Loucy (cell line): ENCODE data around the gene SPI1.

Source experiments
- H2AFZ ChIP-seq: fragments of 200-600 bp; sonication (generic); 2 replicates; pipeline ENCODE4 v1.6.0; 2016; ENCODE audit warnings: antibody characterized with exemption, mild to moderate bottlenecking, low read length, moderate library complexity
- H3F3A ChIP-seq: fragments of 200-600 bp; 2 replicates; pipeline ENCODE4 v1.6.0; 2016; ENCODE audit warnings: antibody characterized with exemption, low read depth, mild to moderate bottlenecking
- H3K27me3 ChIP-seq: fragments of 200-600 bp; sonication (generic); 2 replicates; pipeline ENCODE4 v1.6.1; 2014; ENCODE audit warnings: low read length, mild to moderate bottlenecking; ENCODE audit not compliant: insufficient read depth, poor library complexity, severe bottlenecking
- H3K36me3 ChIP-seq: fragments of 200-600 bp; sonication (generic); 2 replicates; pipeline ENCODE4 v1.6.1; 2016; ENCODE audit warnings: low read length; ENCODE audit not compliant: insufficient read depth
- H3K4me1 ChIP-seq: fragments of 200-600 bp; sonication (generic); 2 replicates; pipeline ENCODE4 v1.5.1; 2014; ENCODE audit warnings: low read length, mild to moderate bottlenecking; ENCODE audit not compliant: insufficient read depth, poor library complexity, severe bottlenecking
- H3K4me2 ChIP-seq: fragments of 200-600 bp; sonication (generic); 2 replicates; pipeline ENCODE4 v1.6.0; 2014; ENCODE audit warnings: antibody characterized with exemption, low read length, low read depth, mild to moderate bottlenecking; ENCODE audit not compliant: poor library complexity, severe bottlenecking
- H3K4me3 ChIP-seq: fragments of 200-600 bp; sonication (generic); 2 replicates; pipeline ENCODE4 v1.5.1; 2014; ENCODE audit warnings: low read length, mild to moderate bottlenecking, mixed read lengths; ENCODE audit not compliant: poor library complexity, severe bottlenecking
- H3K79me2 ChIP-seq: fragments of 200-600 bp; sonication (generic); 2 replicates; pipeline ENCODE4 v1.6.1; 2014; ENCODE audit warnings: low read length; ENCODE audit not compliant: insufficient read depth
- H3K9ac ChIP-seq: fragments of 200-600 bp; sonication (generic); 2 replicates; pipeline ENCODE4 v1.6.0; 2014; ENCODE audit warnings: mild to moderate bottlenecking, low read depth, low read length, moderate library complexity; ENCODE audit not compliant: poor library complexity, severe bottlenecking
- H3K9me2 ChIP-seq: fragments of 200-600 bp; sonication (generic); replicated peaks from 2 replicates; pipeline ENCODE4 v1.6.1; 2016; ENCODE audit warnings: low read depth, low read length, mixed read lengths
- H3K9me3 ChIP-seq: fragments of 200-600 bp; sonication (generic); 2 replicates; pipeline ENCODE4 v1.6.1; 2014; ENCODE audit warnings: mild to moderate bottlenecking, antibody characterized with exemption, low read length, low read depth; ENCODE audit not compliant: insufficient read depth
- H4K20me1 ChIP-seq: fragments of 200-600 bp; sonication (generic); 2 replicates; pipeline ENCODE4 v1.6.0; 2014; ENCODE audit warnings: antibody characterized with exemption, low read length, mild to moderate bottlenecking; ENCODE audit not compliant: insufficient read depth, poor library complexity, severe bottlenecking
- EZH2phosphoT487 ChIP-seq: fragments of 200-600 bp; IDR thresholded peaks from 2 replicates; pipeline ENCODE4 v1.6.1; 2018; ENCODE audit warnings: antibody characterized with exemption, mild to moderate bottlenecking, moderate library complexity, borderline replicate concordance
- TF ChIP-seq, protein P1 (sequence below): fragments of 200-600 bp; sonication (generic); conservative IDR thresholded peaks from 2 replicates; pipeline ENCODE4 v1.5.1; 2014; ENCODE audit warnings: mild to moderate bottlenecking, antibody characterized with exemption, low read length

The SPI1 gene

DNA sequence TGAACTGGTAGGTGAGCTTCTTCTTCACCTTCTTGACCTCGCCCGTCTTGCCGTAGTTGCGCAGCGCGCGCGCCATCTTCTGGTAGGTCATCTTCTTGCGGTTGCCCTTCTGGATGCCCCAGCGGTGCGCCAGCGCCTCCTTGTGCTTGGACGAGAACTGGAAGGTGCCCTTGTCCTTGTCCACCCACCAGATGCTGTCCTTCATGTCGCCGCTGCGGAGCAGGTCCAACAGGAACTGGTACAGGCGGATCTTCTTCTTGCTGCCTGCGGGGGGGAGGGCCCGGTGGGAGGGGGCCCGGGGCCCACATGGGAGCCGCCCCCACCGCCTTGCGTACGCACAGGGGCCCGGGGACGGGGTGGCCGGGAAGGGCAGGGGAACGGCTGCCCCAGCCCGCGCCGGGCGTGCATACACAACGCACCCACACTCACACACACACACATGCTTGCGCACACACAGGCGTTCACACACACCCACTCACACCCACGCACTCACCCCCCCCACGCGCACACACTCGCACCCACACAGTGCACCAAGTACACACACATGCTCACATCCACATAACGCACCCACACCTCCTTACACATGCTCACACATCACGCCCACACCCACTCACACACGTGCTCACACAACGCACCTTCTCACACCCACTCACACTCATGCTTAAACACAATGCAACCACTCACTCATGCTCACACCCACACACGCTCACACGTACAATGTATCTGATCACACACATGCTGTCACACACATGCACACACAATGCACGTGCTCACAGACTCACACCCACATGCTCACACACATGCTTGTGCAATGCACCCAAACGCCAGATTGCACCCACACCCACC lies 22.8 kb downstream of the SPI1 start:
- Histone ChIP-seq H2AFZ (no peak overlapping the region), H3K4me3 (no peak overlapping the region), H3K36me3 (no peaks in the 10 kb centered on the region), H3K79me2 (no peaks in the 10 kb centered on the region), H3K27me3 (no peaks in the 10 kb centered on the region), H3F3A (no peaks in the 10 kb centered on the region; the same call in 1 of the 2 replicates), H3K4me2 (no peak overlapping the region), H3K9ac (no peak overlapping the region), H3K9me2 (no peaks in the 10 kb centered on the region), H3K4me1 (peaks cover 27% of the 10 kb centered on the region), H4K20me1 (no peaks in the 10 kb centered on the region), H3K9me3 (no peaks in the 10 kb centered on the region)
- TF ChIP-seq EZH2phosphoT487, result no peak
- TF ChIP-seq, protein P1, sequence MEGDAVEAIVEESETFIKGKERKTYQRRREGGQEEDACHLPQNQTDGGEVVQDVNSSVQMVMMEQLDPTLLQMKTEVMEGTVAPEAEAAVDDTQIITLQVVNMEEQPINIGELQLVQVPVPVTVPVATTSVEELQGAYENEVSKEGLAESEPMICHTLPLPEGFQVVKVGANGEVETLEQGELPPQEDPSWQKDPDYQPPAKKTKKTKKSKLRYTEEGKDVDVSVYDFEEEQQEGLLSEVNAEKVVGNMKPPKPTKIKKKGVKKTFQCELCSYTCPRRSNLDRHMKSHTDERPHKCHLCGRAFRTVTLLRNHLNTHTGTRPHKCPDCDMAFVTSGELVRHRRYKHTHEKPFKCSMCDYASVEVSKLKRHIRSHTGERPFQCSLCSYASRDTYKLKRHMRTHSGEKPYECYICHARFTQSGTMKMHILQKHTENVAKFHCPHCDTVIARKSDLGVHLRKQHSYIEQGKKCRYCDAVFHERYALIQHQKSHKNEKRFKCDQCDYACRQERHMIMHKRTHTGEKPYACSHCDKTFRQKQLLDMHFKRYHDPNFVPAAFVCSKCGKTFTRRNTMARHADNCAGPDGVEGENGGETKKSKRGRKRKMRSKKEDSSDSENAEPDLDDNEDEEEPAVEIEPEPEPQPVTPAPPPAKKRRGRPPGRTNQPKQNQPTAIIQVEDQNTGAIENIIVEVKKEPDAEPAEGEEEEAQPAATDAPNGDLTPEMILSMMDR, result peak; percentile 72

DNA sequence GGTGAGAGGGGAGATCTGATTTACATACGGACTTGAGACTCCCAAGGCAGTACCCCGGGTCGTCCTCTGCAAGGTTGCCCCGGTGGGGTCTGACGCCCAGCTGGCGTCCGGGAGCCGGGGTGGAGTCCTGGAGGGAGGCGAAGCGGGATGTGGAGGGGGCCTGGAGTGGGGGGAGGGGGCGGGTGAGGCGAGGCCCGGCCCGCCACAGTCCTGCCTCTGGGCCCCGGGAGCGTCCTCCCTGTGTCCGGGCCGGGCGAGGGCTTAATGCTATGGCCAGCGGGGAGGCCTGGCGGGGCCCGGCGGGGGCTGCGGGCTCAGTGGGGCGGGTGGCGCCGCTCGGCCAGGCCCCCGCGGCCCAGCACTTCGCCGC lies 23.4 kb downstream of the SPI1 start:
- no peak overlapping the region for H3K4me2 ChIP-seq
- no peaks in the 10 kb centered on the region for H3K36me3 ChIP-seq
- H3K9me3 ChIP-seq, result no peaks in the 10 kb centered on the region
- no peaks in the 10 kb centered on the region for H3K27me3 ChIP-seq
- no peak overlapping the region for H2AFZ ChIP-seq
- H4K20me1 ChIP-seq, result no peaks in the 10 kb centered on the region
- no peak overlapping the region for H3K4me3 ChIP-seq
- no peaks in the 10 kb centered on the region for H3K79me2 ChIP-seq
- H3K4me1 ChIP-seq, result peaks cover 21% of the 10 kb centered on the region
- TF ChIP-seq, protein P1, result no peak
- no peak for TF ChIP-seq EZH2phosphoT487
- H3K9me2 ChIP-seq, result no peaks in the 10 kb centered on the region
- no peaks in the 10 kb centered on the region; the same call in 1 of the 2 replicates for H3F3A ChIP-seq
- no peak overlapping the region for H3K9ac ChIP-seq

DNA sequence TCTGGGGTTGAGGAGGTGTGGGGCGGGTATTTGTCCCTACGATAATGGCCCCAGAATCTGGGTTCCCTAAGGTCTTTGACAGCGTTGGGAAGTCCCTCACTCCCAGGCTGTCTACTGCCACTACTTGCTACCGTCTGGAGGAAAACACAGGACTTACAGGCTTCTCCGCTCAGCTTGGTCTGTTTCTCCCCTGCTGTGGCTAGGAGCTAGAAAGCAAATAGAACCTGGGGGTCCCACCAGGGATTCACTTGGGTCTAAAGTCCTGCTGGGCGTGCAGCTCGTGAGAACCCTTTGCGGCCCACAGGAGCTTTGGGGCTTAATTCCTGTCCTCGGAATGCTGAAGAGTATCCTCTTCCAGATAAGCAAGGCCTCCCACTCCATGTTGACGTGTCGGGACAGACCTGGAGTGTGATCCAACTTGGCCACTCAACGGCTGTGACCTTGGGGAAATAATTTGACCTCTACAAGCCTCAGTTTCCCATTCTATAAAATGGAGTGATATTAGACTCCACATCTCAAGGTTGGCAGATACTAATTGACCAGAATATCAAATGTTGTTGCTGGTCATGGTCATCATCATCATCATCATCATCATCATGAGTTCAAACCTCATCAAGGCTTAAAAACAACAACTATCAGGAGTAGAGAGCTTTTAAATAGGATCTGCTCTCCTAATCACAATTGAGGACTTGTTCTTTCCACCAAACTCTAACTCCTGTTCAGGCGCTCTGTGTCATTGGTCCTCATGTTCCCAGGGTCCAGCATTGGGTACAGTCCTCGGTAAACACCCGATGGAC lies 24.2 kb downstream of the SPI1 start:
- H3K27me3 ChIP-seq, result no peaks in the 10 kb centered on the region
- no peaks in the 10 kb centered on the region for H3K9me3 ChIP-seq
- H2AFZ ChIP-seq, result no peak overlapping the region
- H3K9me2 ChIP-seq, result no peaks in the 10 kb centered on the region
- no peaks in the 10 kb centered on the region for H3F3A ChIP-seq
- H4K20me1 ChIP-seq, result no peaks in the 10 kb centered on the region
- H3K79me2 ChIP-seq, result no peaks in the 10 kb centered on the region
- peaks cover 14% of the 10 kb centered on the region for H3K4me1 ChIP-seq
- H3K36me3 ChIP-seq, result no peaks in the 10 kb centered on the region
- no peak overlapping the region for H3K4me2 ChIP-seq
- H3K9ac ChIP-seq, result no peak overlapping the region
- TF ChIP-seq, protein P1, result no peak
- TF ChIP-seq EZH2phosphoT487, result no peak
- H3K4me3 ChIP-seq, result no peak overlapping the region
